Activated CD8-positive, alpha-beta memory T cell treated with anti-CD3 and anti-CD28 coated beads for 48 hours (primary cell): ENCODE results near the gene FBRS.
"Not testable (repeated sequence)": the region's sequence is repeated elsewhere in the genome, so short reads cannot be mapped to it uniquely, and the experiment has no call there.

Source experiments
- DNase-seq, 3 experiments: peaks; one replicate each; pipeline ENCODE4 v3.0.0-alpha.2; 2020; ENCODE audit warnings: low read depth in 2 of 3, low spot score in 2 of 3

FBRS gene

GRCh38 chr16:30663038-30663437 lies 4.8 kb downstream of the FBRS start:
- no peak for DNase-seq

- no peak for DNase-seq
These were observed 5.6 kb downstream of the FBRS start for GRCh38 chr16:30663820-30664219.

- no peak for DNase-seq
These were observed 6.4 kb downstream of the FBRS start for GRCh38 chr16:30664616-30665109.

- no peak for DNase-seq
These were observed 7.1 kb downstream of the FBRS start for GRCh38 chr16:30665155-30665829.

- no peak for DNase-seq
These were observed 7.6 kb downstream of the FBRS start for GRCh38 chr16:30665830-30666190.

GRCh38 chr16:30666681-30667080 lies 8.4 kb downstream of the FBRS start:
- no peak for DNase-seq

- no peak for DNase-seq
These were observed 9.2 kb downstream of the FBRS start for GRCh38 chr16:30667361-30667905.

GRCh38 chr16:30668393-30668792 lies 10.2 kb downstream of the FBRS start:
- no peak for DNase-seq

- no peak for DNase-seq
These were observed 11.0 kb downstream of the FBRS start for GRCh38 chr16:30669026-30669902.

GRCh38 chr16:30669903-30670824 lies 11.9 kb downstream of the FBRS start:
- no peak for DNase-seq

GRCh38 chr16:30675143-30675542 lies 16.9 kb downstream of the FBRS start:
- no peak for DNase-seq

GRCh38 chr16:30677931-30678585 lies 19.8 kb downstream of the FBRS start:
- DNase-seq = no peak

GRCh38 chr16:30678586-30678970 lies 20.3 kb downstream of the FBRS start:
- no peak for DNase-seq

GRCh38 chr16:30680326-30680725 lies 22.1 kb downstream of the FBRS start:
- DNase-seq = no peak

GRCh38 chr16:30688701-30689100 lies 30.5 kb downstream of the FBRS start:
- no peak for DNase-seq

- DNase-seq = no peak
These were observed 33.7 kb downstream of the FBRS start for GRCh38 chr16:30691907-30692306.

- DNase-seq = no peak
These were observed 34.3 kb downstream of the FBRS start for GRCh38 chr16:30692396-30693064.

- DNase-seq = no peak
These were observed 36.9 kb downstream of the FBRS start for GRCh38 chr16:30694926-30695693.

- not testable (repeated sequence) for DNase-seq
These were observed 38.4 kb downstream of the FBRS start for GRCh38 chr16:30696646-30697045.
